HepG2 (cell line): ENCODE results near the gene ACAT1. TPM values are rescaled to one million over a fixed set of nuclear protein-coding genes. Genes with fewer than 3 reads are reported as not detected.
"Not testable (repeated sequence)": the region's sequence is repeated elsewhere in the genome, so short reads cannot be mapped to it uniquely, and the experiment has no call there.

Experiments
- ATAC-seq: fragments of 200-7000 bp; cut with Tn5 transposase; 3 replicates; pipeline ENCODE4 v1.9.1; 2020; ENCODE audit warnings: mild to moderate bottlenecking, moderate library complexity
- BruUV-seq: library from RNA; stranded (reverse); fragments of 400-500 nt; replicated peaks from 2 replicates; lab custom pipeline; 2021; lab: Mats Ljungman, UMichigan
- CTCF ChIA-PET: fragments of 300-600 bp; formaldehyde crosslinking; extraction: SDS; loops from one replicate; lab custom pipeline; 2021; ENCODE audit warnings: low total read pairs, inconsistent platforms, low intra/inter-chr PET ratio; lab: Yijun Ruan, JAX
- POLR2A ChIA-PET: fragments of 350-600 bp; sonication (Branson Sonifier 250); formaldehyde crosslinking; loops from one replicate; lab custom pipeline; 2020; ENCODE audit warnings: antibody characterized with exemption, inconsistent platforms; lab: Yijun Ruan, JAX
- DNase-seq: peaks from one replicate; pipeline ENCODE4 v3.0.0-alpha.2; 2015; ENCODE audit warnings: low spot score
- FAIRE-seq: peaks from 3 replicates; lab custom pipeline; 2011; peaks lifted over from hg19 to GRCh38; lab: Jason Lieb, UNC
- H2AFZ ChIP-seq: one replicate; pipeline ENCODE4 v1.6.1; 2011; ENCODE audit warnings: low read length, inconsistent platforms
- H3K27ac ChIP-seq: fragments of 300-600 bp; 3 replicates; pipeline ENCODE4 v1.8.0; 2011; ENCODE audit warnings: mixed run types, mild to moderate bottlenecking, mixed read lengths, low read length, inconsistent platforms; ENCODE audit not compliant: insufficient read depth; ENCODE audit errors: extremely low read length
- H3K27me3 ChIP-seq, 2 experiments: fragments of 200-600 bp in 1 of 2; 2 replicates in 1 of 2; 3 replicates in 1 of 2; pipeline versions ENCODE4 v1.6.0 to v1.8.0; 2011; ENCODE audit warnings: low read length in 2 of 2, mild to moderate bottlenecking in 2 of 2, moderate library complexity in 2 of 2, inconsistent platforms in 1 of 2; ENCODE audit not compliant: insufficient read depth in 2 of 2, control insufficient read depth in 1 of 2
- H3K36me3 ChIP-seq, 2 experiments: fragments of 200-600 bp in 1 of 2; replicated peaks in 1 of 2; 2 replicates in 1 of 2; 3 replicates in 1 of 2; pipeline versions ENCODE4 v1.5.1 to v1.8.0; 2011; ENCODE audit warnings: low read length in 2 of 2, inconsistent platforms in 1 of 2; ENCODE audit not compliant: insufficient read depth in 2 of 2, control insufficient read depth in 1 of 2
- H3K4me1 ChIP-seq: 2 replicates; pipeline ENCODE4 v1.5.1; 2012; ENCODE audit warnings: low read length, inconsistent platforms; ENCODE audit not compliant: insufficient read depth
- H3K4me2 ChIP-seq: 2 replicates; pipeline ENCODE4 v1.6.0; 2011; ENCODE audit warnings: low read depth, low read length, inconsistent platforms
- H3K4me3 ChIP-seq, 3 experiments: fragments of 200-600 bp in 1 of 3; sonication (generic), shearing (Covaris generic) in 1 of 3; replicated peaks in 1 of 3; 2 replicates each; pipeline ENCODE4 v1.5.1; 2011 to 2016; ENCODE audit warnings: low read length in 3 of 3, inconsistent platforms in 2 of 3, low read depth in 2 of 3, mild to moderate bottlenecking in 2 of 3, control low read depth in 1 of 3, mixed read lengths in 1 of 3; ENCODE audit not compliant: insufficient read depth in 1 of 3
- H3K79me2 ChIP-seq: one replicate; pipeline ENCODE4 v1.6.1; 2011; ENCODE audit warnings: low read length, inconsistent platforms; ENCODE audit not compliant: insufficient read depth
- H3K9ac ChIP-seq: 2 replicates; pipeline ENCODE4 v1.6.0; 2011; ENCODE audit warnings: mild to moderate bottlenecking, low read depth, low read length, inconsistent platforms; ENCODE audit not compliant: insufficient read depth
- H3K9me3 ChIP-seq: 2 replicates; pipeline ENCODE4 v1.5.1; 2012; ENCODE audit warnings: mild to moderate bottlenecking, low read length
- H4K20me1 ChIP-seq: 2 replicates; pipeline ENCODE4 v1.6.0; 2011; ENCODE audit warnings: inconsistent platforms, mild to moderate bottlenecking, low read length, moderate library complexity; ENCODE audit not compliant: insufficient read depth
- ZBTB37 ChIP-seq: sonication (generic); formaldehyde crosslinking; IDR thresholded peaks from 2 replicates; pipeline ENCODE4 v1.4.0; 2020; ENCODE audit warnings: mild to moderate bottlenecking, missing genetic modification reagents
- ZMYM2 ChIP-seq: sonication (generic); formaldehyde crosslinking; IDR thresholded peaks from 2 replicates; pipeline ENCODE4 v1.8.0; 2022; ENCODE audit warnings: mild to moderate bottlenecking, missing genetic modification reagents
- ZNF770 ChIP-seq: sonication (generic); formaldehyde crosslinking; IDR thresholded peaks from 2 replicates; pipeline ENCODE4 v1.5.0; 2020; ENCODE audit warnings: mild to moderate bottlenecking, missing genetic modification reagents
- WGBS: methylation state at CpG from one replicate; pipeline ENCODE4 v1.1.6; 2017; ENCODE audit warnings: low lambda C conversion rate; 5-methylcytosine and 5-hydroxymethylcytosine counted together
- in situ Hi-C: cut with HindIII; loops from 2 replicates; pipeline ENCODE4 v1.10.0; 2017; ENCODE audit warnings: low pct_unique_long_range_greater_than_20kb; ENCODE audit not compliant: extremely low pct_ligation_motif_present
- intact Hi-C: fragments of 100-400 bp; cut with micrococcal nuclease; formaldehyde crosslinking; loops from one replicate; pipeline ENCODE4 v1.10.0; 2022; ENCODE audit not compliant: unreplicated experiment
- polyA plus RNA-seq, 8 experiments: library from polyadenylated mRNA; depleted of rRNA in 3 of 8; stranded (reverse) in 7 of 8; unstranded in 1 of 8; fragments of >200 nt; fragmentation: Illumina TruSeq in 4 of 8; extraction: Trizol in 4 of 8; gene quantifications; 2 replicates each; pipeline versions ENCODE4 v1.2.1 to v1.2.3, GENCODE V29; 2011 to 2016; ENCODE audit warnings: low read depth in 4 of 8, missing spikeins in 1 of 8, mixed read lengths in 1 of 8; ENCODE audit not compliant: insufficient read depth in 1 of 8
- total RNA-seq, 5 experiments: library from RNA; depleted of rRNA; stranded (reverse); fragments of >200 nt; fragmentation: Illumina TruSeq; extraction: Trizol; gene quantifications; 2 replicates each; pipeline ENCODE4 v1.2.3, GENCODE V29; 2016; ENCODE audit warnings: low read depth in 1 of 5

The ACAT1 gene
- total and polyA plus RNA-seq, 2 of the 13 experiments (the other 11 are each of a cell fraction or from before 2014, with no cell fraction given), result 103 to 165 TPM

GRCh38 chr11:108120936-108121273, 462 bp upstream of the ACAT1 start:
- WGBS, result 46% methylated on average over 7 of the region's 7 CpGs
- in situ Hi-C loops, result loop anchor here (10.0 kb wide), 1 partner anchor 534 kb away; no protein-coding TSS in a partner anchor
- Histone ChIP-seq H3K4me1 (peaks cover 37% of the 10 kb centered on the region), H3K9ac (peak overlapping the region; percentile 81; the same call in 1 of the 2 replicates), H3K79me2 (peaks cover 25% of the 10 kb centered on the region), H3K4me2 (peak overlapping the region; percentile 99), H3K4me3 (peak overlapping the region; percentile 37 to 85 (median 82); a peak in 5 of 6 replicates), H3K27ac (peak overlapping the region; percentile 63)
- FAIRE-seq, H2AFZ ChIP-seq, CTCF ChIA-PET, H3K9me3 ChIP-seq, POLR2A ChIA-PET, H3K27me3 ChIP-seq: not testable (repeated sequence)
- ATAC-seq, result peak; percentile 6; the same call in 2 of the 3 replicates
- TSS peak; percentile 97 for BruUV-seq
- TF ChIP-seq ZNF770 (CRISPR knock-in tag), result peak; percentile 87
- 0 out of 2 replicates have a peak, but pooled peaks have one; percentile 8 for TF ChIP-seq ZBTB37 (CRISPR knock-in tag)
- TF ChIP-seq ZMYM2 (CRISPR knock-in tag), result 0 out of 2 replicates have a peak, but pooled peaks have one; percentile 25
- TF ChIP-seq, all 625 proteins: peak for 3; not testable (repeated sequence) for 622
- not testable (repeated sequence) for DNase-seq, H3K36me3 ChIP-seq, H4K20me1 ChIP-seq
- intact Hi-C loops, result loop anchor here (5.0 to 10.0 kb wide), 2 partner anchors 101 to 116 kb away; partner anchors contain the start of genes ATM, CUL5 and NPAT
